ENCODE measurements around the gene PHAF1.

Gene PHAF1

GRCh38 chr16:67183627-67184452 is 74.1 kb downstream of the PHAF1 start, which contains the start of gene MATCAP1:
Gene MATCAP1, minus strand, starts transcription at chr16:67183963. Its CDS starts 3,353 bp downstream, at chr16:67180610.
- DNase-seq, result peak; percentile 94

GRCh38 chr16:67184453-67184994 is 74.8 kb downstream of the PHAF1 start:
- DNase-seq, result no peak

GRCh38 chr16:67184995-67185650 is 75.4 kb downstream of the PHAF1 start:
- peak; percentile 89 for DNase-seq

- no peak for DNase-seq
Observed at GRCh38 chr16:67185651-67186134, 76.0 kb downstream of the PHAF1 start.

GRCh38 chr16:67186550-67186950 is 76.8 kb downstream of the PHAF1 start:
- DNase-seq, result no peak

- no peak for DNase-seq
Observed at GRCh38 chr16:67187175-67187890, 77.6 kb downstream of the PHAF1 start.

- no peak for DNase-seq
Observed at GRCh38 chr16:67188323-67188722, 78.6 kb downstream of the PHAF1 start.

- DNase-seq, result no peak
Observed at GRCh38 chr16:67188798-67189197, 79.1 kb downstream of the PHAF1 start.

GRCh38 chr16:67190041-67190440 is 80.3 kb downstream of the PHAF1 start, which contains the start of gene EXOC3L1:
Gene EXOC3L1, minus strand, starts transcription at chr16:67190136. Its CDS starts 460 bp downstream, at chr16:67189676.
- DNase-seq, result no peak

GRCh38 chr16:67190448-67191399 is 81.0 kb downstream of the PHAF1 start:
- DNase-seq, result no peak

GRCh38 chr16:67191411-67191994 is 81.8 kb downstream of the PHAF1 start:
- DNase-seq, result no peak

GRCh38 chr16:67191995-67192681 is 82.4 kb downstream of the PHAF1 start, which contains the start of gene E2F4:
Gene E2F4, plus strand, starts transcription at chr16:67192155. Its CDS starts 73 bp downstream, at chr16:67192228.
- DNase-seq, result peak; percentile 92

GRCh38 chr16:67192781-67193361 is 83.1 kb downstream of the PHAF1 start:
- no peak for DNase-seq

GRCh38 chr16:67193536-67193935 is 83.8 kb downstream of the PHAF1 start:
- DNase-seq, result no peak

GRCh38 chr16:67194260-67194659 is 84.5 kb downstream of the PHAF1 start:
- DNase-seq, result no peak

GRCh38 chr16:67195676-67196075 is 85.9 kb downstream of the PHAF1 start:
- no peak for DNase-seq

- DNase-seq, result no peak
Observed at GRCh38 chr16:67196881-67197280, 87.1 kb downstream of the PHAF1 start.

- no peak for DNase-seq
Observed at GRCh38 chr16:67197704-67198103, 88.0 kb downstream of the PHAF1 start.
